HG03354 (cell line): ENCODE measurements around the gene MRTFB.
"Not testable (repeated sequence)": the region's sequence is repeated elsewhere in the genome, so short reads cannot be mapped to it uniquely, and the experiment has no call there.

Experiments used
- ATAC-seq: cut with Tn5 transposase; IDR thresholded peaks from one replicate; pipeline ENCODE4 v1.9.1; 2021; ENCODE audit warnings: mild to moderate bottlenecking; ENCODE audit not compliant: unreplicated experiment, poor library complexity, severe bottlenecking

MRTFB gene

DNA sequence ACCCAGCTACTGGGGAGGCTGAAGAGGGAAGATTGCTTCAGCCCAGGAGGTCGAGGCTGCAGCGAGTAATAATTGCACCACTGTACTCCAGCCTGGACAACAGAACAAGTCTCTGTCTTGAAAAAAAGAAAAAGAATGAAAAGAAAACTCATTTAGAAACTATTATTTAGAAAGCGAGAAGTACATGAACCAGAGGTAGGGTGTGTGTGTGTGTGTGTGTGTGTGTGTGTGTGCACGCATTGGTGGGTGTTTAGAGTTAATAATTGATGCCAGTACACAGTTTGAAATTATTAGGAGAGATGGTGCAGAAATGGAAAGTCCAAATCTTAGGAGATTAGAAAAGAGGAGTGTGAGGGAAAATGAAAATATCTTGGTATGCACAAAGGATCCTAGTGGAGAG, 106.6 kb downstream of the MRTFB start:
- ATAC-seq, result no peak

DNA sequence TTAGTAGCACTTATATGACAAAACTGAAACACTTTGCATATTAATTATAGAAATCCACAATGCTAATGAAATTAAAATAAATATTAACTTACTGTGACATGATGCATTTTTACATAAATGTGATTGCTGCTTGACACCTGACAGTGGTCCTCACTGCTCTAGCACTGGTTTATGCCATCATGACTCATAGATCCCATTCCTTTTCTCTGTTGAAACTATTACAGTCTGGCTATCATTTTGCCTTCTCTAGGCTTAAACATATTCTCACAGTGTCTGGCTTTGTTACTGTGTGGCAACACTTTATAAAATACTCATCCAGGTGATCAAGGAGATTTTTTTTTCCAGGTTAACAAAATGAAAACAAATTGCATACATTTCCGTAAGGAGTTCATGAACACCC, 108.0 kb downstream of the MRTFB start:
- ATAC-seq, result no peak

DNA sequence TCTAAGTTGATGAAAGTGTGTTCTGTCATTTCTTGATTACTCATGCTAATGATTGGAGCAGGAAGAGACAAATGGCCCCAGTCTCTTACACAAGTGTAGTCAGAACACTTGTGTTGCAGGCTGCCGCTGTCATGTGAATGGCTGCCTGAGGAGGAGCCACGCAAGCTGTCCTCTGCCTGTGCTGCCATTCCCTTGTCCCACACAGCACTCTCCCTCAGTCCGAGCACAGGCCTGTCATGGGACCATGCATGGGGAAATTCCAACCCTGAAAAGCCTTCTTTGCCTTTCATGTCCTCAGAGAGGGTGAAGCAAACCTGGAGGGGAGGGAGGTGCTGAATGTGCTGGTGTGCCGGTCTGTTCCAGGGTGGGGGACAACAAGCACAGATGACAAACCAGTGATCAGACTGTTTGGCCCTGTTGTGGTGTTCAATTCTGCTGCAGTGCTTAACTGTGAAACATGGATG, 109.4 kb downstream of the MRTFB start:
- no peak for ATAC-seq

DNA sequence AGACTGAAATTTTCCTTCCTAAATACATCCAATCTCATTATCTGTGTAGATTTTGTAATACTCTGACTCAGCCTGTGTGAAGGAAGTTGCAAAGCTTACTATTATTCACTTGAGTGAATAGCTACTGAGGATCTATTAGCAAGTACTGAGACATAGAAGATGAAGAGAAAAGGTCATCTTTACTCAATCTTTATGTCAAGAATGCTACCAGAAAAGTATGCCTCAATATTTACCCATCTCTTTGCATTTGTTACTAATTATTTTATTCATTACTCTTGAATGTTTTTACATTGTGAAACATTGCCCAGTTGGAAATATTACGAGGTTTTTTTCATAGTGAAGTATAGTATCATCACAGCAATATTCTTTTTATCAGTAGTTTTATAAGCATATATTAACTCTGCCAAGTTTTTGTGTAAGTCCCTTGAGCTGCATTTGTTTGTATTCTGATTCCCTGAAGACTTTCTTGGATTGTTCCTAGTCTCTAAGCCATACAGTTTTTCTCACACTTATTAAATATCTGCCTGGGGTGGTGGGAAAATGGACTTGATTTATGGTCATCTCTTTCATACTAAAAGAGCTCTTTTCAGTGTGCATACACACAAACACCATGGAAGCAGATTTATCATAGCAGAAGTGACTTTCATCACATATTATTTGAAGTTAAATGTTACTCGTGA, 110.4 kb downstream of the MRTFB start:
- no peak for ATAC-seq

DNA sequence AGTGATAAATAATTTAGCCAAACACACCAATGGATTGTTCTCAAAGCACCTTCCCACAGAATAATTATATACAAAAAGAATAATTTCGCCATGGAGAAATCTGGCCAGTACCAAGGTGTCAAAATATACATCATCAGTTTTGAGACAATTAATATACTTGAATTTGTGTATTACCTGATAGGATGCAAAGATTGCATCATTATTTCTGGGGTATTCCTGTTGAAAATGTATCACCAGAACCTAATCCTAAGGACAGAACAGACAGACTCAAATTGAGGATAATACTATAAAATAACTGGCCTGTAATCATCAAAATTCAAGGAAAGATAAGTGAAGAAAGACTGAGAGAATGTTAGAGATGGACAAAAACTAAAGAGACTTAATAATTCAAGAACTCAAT, 111.9 kb downstream of the MRTFB start:
- no peak for ATAC-seq

DNA sequence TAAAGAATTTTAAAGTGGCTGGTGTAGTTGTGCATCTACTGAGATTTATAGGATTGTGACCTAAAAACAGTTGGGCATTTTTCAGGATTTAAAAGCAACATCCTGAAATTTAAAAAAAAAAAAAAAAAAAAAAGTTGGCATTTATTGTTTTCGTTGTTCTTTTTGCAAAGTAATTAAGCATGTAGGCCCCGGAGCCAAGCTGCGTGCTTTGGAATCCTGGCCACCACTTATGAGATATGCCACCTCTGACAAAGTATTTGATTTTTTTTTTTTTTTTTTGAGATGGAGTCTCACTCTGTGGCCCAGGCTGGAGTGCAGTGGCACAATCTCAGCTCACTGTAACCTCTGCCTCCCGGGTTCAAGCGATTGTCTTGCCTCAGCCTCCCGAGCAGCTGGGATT, 112.8 kb downstream of the MRTFB start:
- ATAC-seq, result not testable (repeated sequence)

DNA sequence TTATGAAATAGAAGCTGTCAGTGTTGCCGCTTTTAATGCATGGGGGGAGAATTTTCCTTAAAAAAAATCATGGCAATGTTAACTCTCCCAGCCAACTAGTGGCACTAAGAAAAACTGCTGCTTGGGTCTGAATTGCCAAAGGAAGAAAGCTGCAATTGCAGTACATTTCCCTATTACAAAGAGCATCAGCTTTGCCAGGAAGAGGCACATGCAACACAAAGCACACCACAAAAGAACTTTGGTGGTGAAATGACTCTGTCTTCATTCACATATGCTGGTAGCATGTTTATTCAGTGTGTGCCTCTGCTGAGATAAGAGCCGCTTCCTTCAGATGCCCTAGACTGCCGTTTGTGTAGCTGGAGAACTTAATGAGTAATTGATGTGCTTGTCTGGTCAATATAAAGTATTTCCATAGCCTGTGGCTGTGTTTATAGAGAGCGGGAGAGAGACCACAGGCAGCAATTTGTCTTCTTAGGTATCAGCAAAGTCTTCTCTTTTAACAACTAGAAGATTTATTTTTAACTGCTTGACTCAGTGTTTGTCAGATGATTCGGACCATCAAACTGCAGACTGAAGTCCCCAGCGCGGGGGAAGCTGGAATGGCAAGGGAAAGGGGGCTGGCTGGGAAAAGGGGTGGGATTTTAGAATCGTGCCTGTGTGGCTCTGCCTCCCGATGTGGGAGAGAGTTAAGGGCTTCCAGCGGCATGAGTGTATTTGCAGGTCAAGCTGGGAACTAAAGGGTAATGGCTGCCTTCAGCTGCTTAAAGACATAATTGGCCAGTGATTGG, 115.1 kb downstream of the MRTFB start:
- ATAC-seq, result no peak

DNA sequence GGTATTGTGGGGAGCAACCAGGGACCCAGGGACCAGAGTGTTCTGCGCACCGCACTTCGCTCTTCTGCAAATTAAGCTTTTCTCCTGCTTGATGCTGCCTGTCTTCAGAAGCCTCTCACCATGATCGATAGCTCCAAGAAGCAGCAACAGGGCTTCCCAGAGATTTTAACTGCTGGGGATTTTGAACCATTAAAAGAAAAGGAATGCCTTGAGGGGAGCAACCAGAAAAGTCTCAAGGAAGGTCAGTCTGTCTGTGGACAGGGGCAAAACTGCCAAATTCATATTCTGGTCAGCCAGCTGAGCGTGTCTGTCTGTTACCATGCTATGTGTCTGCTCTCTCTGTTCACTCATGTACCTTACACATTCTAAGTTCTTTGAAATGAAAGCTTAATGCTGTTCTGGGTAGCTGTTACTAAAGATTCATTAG, 115.7 kb downstream of the MRTFB start:
- ATAC-seq, result no peak

DNA sequence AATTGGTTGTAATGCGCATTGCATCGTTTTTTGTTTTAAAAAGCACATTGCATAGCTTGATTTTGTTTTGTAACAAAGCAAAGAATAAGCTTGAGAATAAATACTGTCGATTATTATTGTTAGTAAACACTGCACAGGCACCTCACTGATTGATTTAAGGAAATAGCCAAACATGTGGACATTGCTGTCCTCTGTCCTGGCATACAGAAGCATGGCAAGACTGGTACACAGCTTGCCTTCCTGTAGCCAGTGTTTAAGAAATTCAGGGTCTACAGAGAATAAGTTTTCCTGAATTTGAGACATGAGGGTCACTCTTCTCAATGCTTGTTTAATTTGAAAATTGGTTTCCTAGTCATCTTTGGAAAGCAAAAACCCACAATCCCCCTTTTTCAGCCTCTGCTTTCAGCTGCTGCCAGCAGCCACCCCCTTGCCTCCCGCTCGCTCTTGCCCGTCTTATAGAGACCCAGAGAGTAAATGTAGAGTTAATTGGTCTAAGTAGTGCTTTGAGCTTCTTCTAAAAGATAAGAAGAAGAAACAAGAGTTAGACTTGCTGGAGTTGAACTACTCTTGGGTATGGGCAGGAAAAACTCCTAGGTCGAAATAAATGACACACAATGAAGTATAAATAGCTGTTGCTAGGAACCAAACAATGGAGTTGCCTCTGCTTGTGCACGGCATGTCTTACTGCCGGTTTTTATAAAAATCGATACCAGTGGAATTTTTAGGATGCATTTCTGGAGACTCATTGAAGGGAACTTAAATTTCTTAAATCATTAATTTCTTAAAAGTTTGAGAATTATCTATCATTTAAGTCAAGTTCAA, 116.6 kb downstream of the MRTFB start:
- no peak for ATAC-seq

DNA sequence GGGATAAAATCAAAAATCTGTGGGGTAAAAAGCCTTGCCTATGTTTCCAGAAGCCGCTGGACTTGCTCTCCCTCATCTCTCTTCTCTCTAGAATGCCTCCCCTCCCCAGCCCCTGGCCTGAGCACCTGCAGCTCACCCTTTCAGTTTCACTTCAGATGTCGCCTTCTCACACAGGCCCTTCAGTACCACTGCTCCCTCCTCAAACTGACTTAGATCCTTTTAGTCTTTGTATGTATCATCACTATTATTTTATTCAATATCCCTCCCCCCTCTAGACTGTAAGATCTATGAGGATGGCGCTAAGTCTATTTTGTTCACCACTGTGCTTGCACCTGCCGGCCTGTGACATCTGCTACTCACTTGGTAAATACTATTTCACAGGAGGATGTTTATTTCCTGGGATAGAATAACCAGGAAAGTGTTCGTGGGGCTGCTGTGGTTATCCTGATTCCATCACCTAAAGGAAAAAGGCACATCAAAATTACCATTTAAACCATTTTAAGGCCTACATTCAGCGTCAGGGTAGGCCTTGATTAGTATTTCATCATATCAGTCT, 122.3 kb downstream of the MRTFB start:
- peak; percentile 94 for ATAC-seq

DNA sequence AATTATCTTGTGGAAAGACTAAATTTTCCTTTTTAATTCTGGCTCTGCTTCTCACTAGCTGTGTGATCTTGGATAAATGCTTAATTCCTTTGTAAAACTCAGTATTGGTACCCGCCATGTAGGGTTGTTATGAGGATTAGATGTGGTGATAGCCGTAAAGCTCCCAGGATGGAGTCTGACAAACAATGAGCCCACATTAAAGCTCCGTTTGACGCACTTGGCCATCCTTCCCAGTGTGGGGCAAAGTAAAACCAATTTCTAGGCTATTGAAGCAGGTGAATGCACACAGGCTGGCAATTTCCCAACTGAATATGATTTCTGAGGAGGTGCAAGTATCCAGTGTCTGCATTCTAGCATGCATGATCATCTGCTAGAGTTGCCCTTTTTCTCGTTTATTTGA, 123.6 kb downstream of the MRTFB start:
- no peak for ATAC-seq

DNA sequence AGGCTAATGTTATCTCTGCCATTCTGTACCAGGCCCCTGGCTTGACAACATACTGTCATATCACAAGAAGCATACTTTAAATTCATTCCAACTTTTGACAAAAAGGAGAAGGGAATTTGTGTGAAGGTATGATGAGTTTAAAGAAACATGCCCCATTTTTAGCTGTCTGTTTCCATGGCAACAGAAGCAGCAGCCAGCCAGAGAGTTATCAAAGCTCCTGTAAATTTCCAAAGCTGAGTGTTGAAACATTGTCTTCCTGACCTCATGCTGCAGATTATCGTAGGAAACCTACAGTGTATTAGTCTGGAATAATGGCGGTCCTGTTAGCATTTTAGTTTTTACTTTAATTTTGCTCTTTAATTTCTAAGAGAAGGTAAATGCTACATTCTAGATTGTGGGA, 124.9 kb downstream of the MRTFB start:
- no peak for ATAC-seq

DNA sequence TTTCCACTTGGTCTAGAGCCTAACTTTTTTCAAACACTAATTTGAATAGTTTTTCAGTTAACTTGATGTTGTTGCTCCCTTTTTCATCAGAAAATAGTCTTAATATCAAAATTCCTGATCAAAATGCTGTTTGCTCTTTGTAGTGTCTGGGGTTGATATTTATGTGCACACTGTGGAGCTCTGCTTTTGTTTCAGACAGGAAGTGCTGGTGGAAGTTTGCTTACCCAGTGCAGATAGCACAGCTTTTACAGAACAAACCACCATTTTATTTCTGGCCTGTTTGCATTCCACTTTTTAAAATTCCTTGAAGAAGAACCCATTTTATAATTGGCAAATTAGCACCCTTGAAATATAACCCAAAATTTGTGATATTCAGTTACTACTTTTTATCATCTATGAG, 125.4 kb downstream of the MRTFB start:
- no peak for ATAC-seq

DNA sequence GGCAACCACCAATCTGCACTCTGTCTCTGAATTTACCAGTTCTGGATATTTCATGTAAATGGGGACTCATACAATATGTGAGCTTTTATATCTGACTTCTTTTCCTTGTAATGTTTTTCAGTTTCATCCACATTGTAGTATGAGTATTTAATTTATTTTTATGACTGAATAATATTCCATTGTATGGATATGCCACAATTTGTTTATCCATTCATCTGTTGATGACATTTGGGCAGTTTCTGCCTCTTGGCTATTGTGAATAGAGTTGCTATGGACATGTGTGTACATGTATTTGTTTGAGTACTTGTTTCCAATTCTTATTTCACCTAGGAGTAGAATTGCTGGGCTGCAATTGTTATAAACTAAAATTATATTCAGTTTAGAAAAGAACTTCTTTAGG, 126.9 kb downstream of the MRTFB start:
- ATAC-seq, result no peak

DNA sequence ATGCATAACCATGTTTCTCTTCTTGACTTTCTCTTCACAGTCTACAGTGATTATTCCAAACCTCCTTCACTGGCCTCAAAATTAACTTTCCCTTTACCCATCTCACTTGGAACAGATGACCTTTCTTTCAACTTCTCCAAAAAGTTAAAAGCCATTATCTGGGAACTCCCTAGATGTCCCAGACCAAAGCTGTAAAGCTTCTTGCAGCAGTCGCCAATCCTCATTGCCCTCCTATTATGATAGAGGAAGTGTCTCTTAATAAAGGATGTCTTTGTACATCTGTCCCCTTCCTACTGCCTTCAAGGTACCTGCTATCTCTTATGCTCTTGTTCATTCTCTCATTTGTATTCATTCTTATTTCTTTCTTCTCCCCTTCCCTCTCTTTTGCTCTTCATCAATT, 127.5 kb downstream of the MRTFB start:
- no peak for ATAC-seq

DNA sequence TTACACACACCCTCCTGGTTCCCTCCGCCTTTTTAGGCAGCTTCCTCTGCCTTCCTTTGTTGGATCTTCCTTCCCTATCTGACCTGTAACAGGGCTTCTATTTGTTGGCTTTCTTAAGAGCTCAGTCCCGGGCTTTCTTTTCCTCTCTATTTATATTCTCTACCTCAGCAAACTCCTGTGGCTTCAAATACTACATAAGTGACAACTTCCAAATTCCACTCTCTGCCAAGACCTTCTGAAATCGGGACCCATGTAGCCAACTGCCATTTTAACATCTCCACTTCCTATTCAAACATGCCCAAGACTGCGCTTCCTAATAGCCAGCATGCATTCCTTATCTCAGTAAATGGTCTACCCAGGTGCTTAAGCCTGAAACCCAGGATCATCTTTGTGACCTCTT, 128.1 kb downstream of the MRTFB start:
- no peak for ATAC-seq

DNA sequence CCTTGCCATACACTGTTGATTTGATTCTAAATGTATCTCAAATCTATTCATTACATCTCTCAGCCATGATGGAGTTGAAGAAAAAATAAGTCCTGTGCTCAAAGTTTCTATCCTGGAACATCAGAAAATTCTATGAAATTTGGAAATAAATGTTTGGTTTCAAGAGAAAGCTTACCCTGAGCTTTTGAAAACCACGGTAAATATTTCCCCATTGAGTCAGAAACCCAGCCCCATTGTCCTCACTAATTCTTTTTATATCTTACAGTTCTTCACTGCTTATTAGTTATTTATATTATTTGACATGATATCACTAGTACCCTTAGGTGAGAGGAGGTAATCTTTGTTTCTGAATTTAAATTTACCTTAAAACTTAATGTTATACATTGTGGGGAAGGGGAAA, 128.5 kb downstream of the MRTFB start:
- no peak for ATAC-seq

DNA sequence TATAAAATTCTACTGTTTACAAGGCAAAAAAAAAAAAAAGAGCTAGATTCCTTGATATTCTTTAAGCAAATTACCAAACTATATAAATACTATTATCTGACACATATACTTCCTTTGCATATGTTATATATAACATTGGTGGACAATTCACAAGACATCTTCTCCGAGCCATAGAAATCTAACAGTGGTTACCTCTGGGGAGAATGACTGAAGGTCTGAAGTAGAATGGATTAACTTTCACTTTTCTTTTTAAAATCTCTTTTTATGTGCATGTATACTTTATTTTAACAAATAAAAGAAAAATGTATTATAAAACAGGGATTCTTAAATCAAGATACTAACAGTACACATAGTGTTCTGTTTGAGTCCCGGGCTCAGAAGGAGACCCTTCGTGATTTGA, 131.0 kb downstream of the MRTFB start:
- ATAC-seq, result no peak

DNA sequence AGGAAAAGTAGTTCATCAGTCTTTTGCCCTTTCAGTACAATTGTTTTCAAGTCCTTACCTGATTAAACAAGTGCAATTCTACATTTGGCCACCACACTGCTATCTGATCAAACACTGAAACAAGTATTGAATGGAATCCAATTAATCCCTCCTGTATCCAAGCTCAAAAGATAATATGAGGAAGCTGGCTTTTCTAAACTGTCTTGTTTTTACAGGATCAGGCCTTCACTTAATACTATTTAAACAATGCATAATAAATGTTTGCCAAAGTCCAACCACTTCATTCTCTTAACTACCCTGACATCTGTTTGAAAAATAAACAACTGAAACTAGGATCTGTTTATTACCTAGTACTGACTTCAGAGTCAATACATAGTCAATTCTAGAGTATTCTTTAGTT, 131.6 kb downstream of the MRTFB start:
- no peak for ATAC-seq

DNA sequence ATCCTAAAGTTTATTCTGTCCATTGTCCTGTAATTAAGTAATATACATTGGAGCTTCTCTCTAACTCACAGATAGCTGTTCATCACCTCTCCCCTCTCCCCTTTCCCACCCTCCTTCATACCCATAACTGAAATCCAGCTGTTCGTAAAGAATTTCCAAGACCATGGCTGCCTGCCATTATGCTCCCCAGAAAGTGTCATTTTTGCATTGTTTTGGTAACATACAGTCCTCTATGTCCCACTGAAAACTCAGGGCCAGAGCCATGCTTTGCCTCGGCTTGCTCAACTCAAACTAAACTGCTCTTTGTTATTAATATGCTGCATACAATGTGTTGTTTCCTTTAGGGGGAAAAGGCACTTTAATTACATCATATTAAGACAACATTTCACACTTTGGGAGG, 132.0 kb downstream of the MRTFB start:
- ATAC-seq, result no peak
